Endothelial cell of umbilical vein (primary cell): ENCODE measurements around the gene PTBP3. TPM values are rescaled to one million over a fixed set of nuclear protein-coding genes. Genes with fewer than 3 reads are reported as not detected.

Experiments used
- BruUV-seq: library from RNA; stranded (reverse); fragments of 400-500 nt; replicated peaks from 2 replicates; lab custom pipeline; 2021; lab: Mats Ljungman, UMichigan
- CTCF ChIA-PET: fragments of 300-600, 350-600 bp; sonication (Branson Sonifier 250); formaldehyde crosslinking; loops from one replicate; lab custom pipeline; 2021; ENCODE audit warnings: antibody characterized with exemption, inconsistent platforms; lab: Charles Lee
- POLR2A ChIA-PET: fragments of 300-600, 350-600 bp; sonication (Branson Sonifier 250); formaldehyde crosslinking; loops from one replicate; lab custom pipeline; 2021; ENCODE audit warnings: antibody characterized with exemption, inconsistent platforms; lab: Charles Lee
- DNase-seq: peaks from one replicate; pipeline ENCODE4 v3.0.0-alpha.2; 2011; ENCODE audit warnings: low read depth, low spot score
- FAIRE-seq: peaks from 2 replicates; lab custom pipeline; 2011; peaks lifted over from hg19 to GRCh38; lab: Jason Lieb, UNC
- H2AFZ ChIP-seq: 2 replicates; pipeline ENCODE4 v1.6.0; 2012; ENCODE audit warnings: low read depth, low read length, control low read depth, inconsistent platforms
- H3K27ac ChIP-seq: 2 replicates; pipeline ENCODE4 v1.5.1; 2011; ENCODE audit warnings: low read depth, mild to moderate bottlenecking, control low read depth, low read length, moderate library complexity; ENCODE audit not compliant: insufficient read depth
- H3K27me3 ChIP-seq, 2 experiments: 2 replicates each; pipeline versions ENCODE4 v1.6.0 to v1.6.1; 2011; ENCODE audit warnings: low read length in 2 of 2, mixed read lengths in 1 of 2; ENCODE audit not compliant: control insufficient read depth in 2 of 2, insufficient read depth in 2 of 2
- H3K36me3 ChIP-seq, 2 experiments: 2 replicates in 1 of 2; 3 replicates in 1 of 2; pipeline ENCODE4 v1.5.1; 2011; ENCODE audit warnings: low read length in 2 of 2, mild to moderate bottlenecking in 1 of 2, moderate library complexity in 1 of 2; ENCODE audit not compliant: control insufficient read depth in 2 of 2, insufficient read depth in 2 of 2; ENCODE audit errors: extremely low read depth in 1 of 2
- H3K4me1 ChIP-seq: 3 replicates; pipeline ENCODE4 v1.5.1; 2011; ENCODE audit warnings: mild to moderate bottlenecking, low read length; ENCODE audit not compliant: control insufficient read depth, insufficient read depth; ENCODE audit errors: extremely low read depth
- H3K4me2 ChIP-seq: 2 replicates; pipeline ENCODE4 v1.6.1; 2011; ENCODE audit warnings: low read length, control low read depth, mixed read lengths; ENCODE audit not compliant: insufficient read depth
- H3K4me3 ChIP-seq, 3 experiments: fragments of 200-600 bp in 1 of 3; sonication (generic), shearing (Covaris generic) in 1 of 3; replicated peaks in 1 of 3; 2 replicates each; pipeline ENCODE4 v1.5.1; 2011 to 2016; ENCODE audit warnings: control low read depth in 3 of 3, low read length in 3 of 3, mild to moderate bottlenecking in 2 of 3, inconsistent platforms in 1 of 3, low read depth in 1 of 3, moderate library complexity in 1 of 3; ENCODE audit not compliant: insufficient read depth in 1 of 3
- H3K79me2 ChIP-seq: 2 replicates; pipeline ENCODE4 v1.6.0; 2012; ENCODE audit warnings: low read length, inconsistent platforms; ENCODE audit not compliant: control insufficient read depth, insufficient read depth
- H3K9ac ChIP-seq: replicated peaks from 2 replicates; pipeline ENCODE3; 2011; ENCODE audit warnings: low read length, control low read depth; ENCODE audit not compliant: insufficient read depth; ENCODE audit errors: extremely low read depth
- H3K9me1 ChIP-seq: replicated peaks from 3 replicates; pipeline ENCODE4 v1.6.0; 2011; ENCODE audit warnings: mild to moderate bottlenecking, low read length; ENCODE audit not compliant: control insufficient read depth, insufficient read depth; ENCODE audit errors: extremely low read depth
- H3K9me3 ChIP-seq: replicated peaks from 2 replicates; pipeline ENCODE4 v1.5.1; 2012; ENCODE audit warnings: low read length, inconsistent platforms; ENCODE audit not compliant: control insufficient read depth, insufficient read depth
- H4K20me1 ChIP-seq: replicated peaks from 2 replicates; pipeline ENCODE3; 2011; ENCODE audit warnings: mild to moderate bottlenecking, low read length; ENCODE audit not compliant: control insufficient read depth, insufficient read depth; ENCODE audit errors: extremely low read depth
- CTCF ChIP-seq, 2 donors: IDR thresholded peaks; 1 replicate in 1 of 2; 2 replicates in 1 of 2; pipeline ENCODE4 v1.5.1; 2011; ENCODE audit warnings: low read length in 2 of 2, mild to moderate bottlenecking in 2 of 2, moderate library complexity in 2 of 2, control low read depth in 1 of 2, inconsistent platforms in 1 of 2, low read depth in 1 of 2; ENCODE audit not compliant: insufficient read depth in 1 of 2; ENCODE audit errors: extremely low read depth in 1 of 2
- EZH2 ChIP-seq: IDR thresholded peaks from 2 replicates; pipeline ENCODE4 v1.6.1; 2012; ENCODE audit warnings: borderline replicate concordance, low read depth, mild to moderate bottlenecking, moderate library complexity, low read length, inconsistent platforms; ENCODE audit not compliant: severe bottlenecking
- FOS ChIP-seq: IDR thresholded peaks from 2 replicates; pipeline ENCODE4 v1.6.1; 2011; ENCODE audit warnings: mild to moderate bottlenecking, low read length, moderate library complexity, borderline replicate concordance; ENCODE audit not compliant: insufficient read depth
- GATA2 ChIP-seq: IDR thresholded peaks from 2 replicates; pipeline ENCODE4 v1.7.0; 2011; ENCODE audit warnings: low read depth, mild to moderate bottlenecking, moderate library complexity, mixed read lengths, low read length; ENCODE audit not compliant: insufficient read length, insufficient read depth
- JUN ChIP-seq: IDR thresholded peaks from 2 replicates; pipeline ENCODE4 v1.6.1; 2011; ENCODE audit warnings: borderline replicate concordance, low read depth; ENCODE audit not compliant: insufficient read length, insufficient read depth
- MAX ChIP-seq: IDR thresholded peaks from 2 replicates; pipeline ENCODE4 v1.6.1; 2011; ENCODE audit not compliant: insufficient read depth, insufficient read length
- MYC ChIP-seq: IDR thresholded peaks from one replicate; pipeline ENCODE4 v1.6.1; 2011; ENCODE audit warnings: mild to moderate bottlenecking, low read depth, low read length
- POLR2A ChIP-seq: IDR thresholded peaks from 2 replicates; pipeline ENCODE4 v1.6.1; 2012; ENCODE audit warnings: low read depth, mild to moderate bottlenecking, control low read depth, low read length
- POLR2AphosphoS5 ChIP-seq: IDR thresholded peaks from 2 replicates; pipeline ENCODE4 v1.6.1; 2012; ENCODE audit warnings: low read depth, mild to moderate bottlenecking, control low read depth, low read length, moderate library complexity; ENCODE audit not compliant: insufficient read depth
- dilution Hi-C: fragments of 300-500 bp; cut with MboI; formaldehyde crosslinking; loops from one replicate; pipeline ENCODE4 v1.15.0; 2019; ENCODE audit warnings: low sequenced_read_pairs; ENCODE audit not compliant: extremely low pct_ligation_motif_present
- intact Hi-C: fragments of 100-400 bp; cut with micrococcal nuclease; formaldehyde crosslinking; loops from one replicate; pipeline ENCODE4 v1.10.0; 2022
- polyA plus RNA-seq, 4 experiments: library from polyadenylated mRNA; depleted of rRNA in 3 of 4; stranded (reverse) in 3 of 4; unstranded in 1 of 4; fragments of >200 nt; gene quantifications; 2 replicates each; pipeline versions ENCODE4 v1.2.1 to v1.2.3, GENCODE V29; 2011 to 2012; ENCODE audit warnings: missing spikeins in 1 of 4
- total RNA-seq: library from RNA; stranded (reverse); gene quantifications from 2 replicates; pipeline ENCODE4 v1.2.3, GENCODE V29; 2021

Gene PTBP3
- total and polyA plus RNA-seq, 2 donors (not counting 3 experiments of a cell fraction or from before 2014, with no cell fraction given) = 42.4 to 75.0 TPM

- no peak for TF ChIP-seq EZH2
- no peak for TF ChIP-seq FOS
- no peak for TF ChIP-seq GATA2
- no peak for TF ChIP-seq POLR2AphosphoS5
- TF ChIP-seq MAX = no peak
- peaks cover 4% of the 10 kb centered on the region for H3K79me2 ChIP-seq
- ChIA-PET POLR2A (no interaction called here), CTCF (no interaction called here)
- dilution Hi-C loops (no loop called here), intact Hi-C loops (no loop called here)
- no peak overlapping the region for H3K27ac ChIP-seq
- no peaks in the 10 kb centered on the region for H3K9me3 ChIP-seq
- H3K4me2 ChIP-seq = no peak overlapping the region
- BruUV-seq = no TSS peak
- H3K36me3 ChIP-seq = no peaks in the 10 kb centered on the region
- H3K9me1 ChIP-seq = no peaks in the 10 kb centered on the region
- no peaks in the 10 kb centered on the region for H3K4me1 ChIP-seq
- H3K4me3 ChIP-seq = no peak overlapping the region
- FAIRE-seq = no peak
- DNase-seq = no peak
- no peaks in the 10 kb centered on the region for H3K27me3 ChIP-seq
- no peak overlapping the region for H2AFZ ChIP-seq
- H4K20me1 ChIP-seq = no peaks in the 10 kb centered on the region
- no peak overlapping the region for H3K9ac ChIP-seq
Measured at GRCh38 chr9:112239708-112240107, 93.7 kb downstream of the PTBP3 start.

- no peaks in the 10 kb centered on the region for H3K36me3 ChIP-seq
- no peaks in the 10 kb centered on the region for H3K27me3 ChIP-seq
- no peaks in the 10 kb centered on the region for H4K20me1 ChIP-seq
- H3K9me1 ChIP-seq = no peaks in the 10 kb centered on the region
- no TSS peak for BruUV-seq
- no peak for TF ChIP-seq JUN
- no peak for TF ChIP-seq EZH2
- no peak for TF ChIP-seq POLR2A
- no peak for TF ChIP-seq CTCF (IDR thresholded peaks at IDR 0.05; ENCODE audit: extremely low read depth in 1 of 2, insufficient read depth in 1 of 2, low read depth in 1 of 2, low read length in 2 of 2)
- no peak for TF ChIP-seq MYC
- no peak for TF ChIP-seq GATA2
- TF ChIP-seq FOS = no peak
- TF ChIP-seq MAX = no peak
- no peak for TF ChIP-seq POLR2AphosphoS5
- peaks cover 4% of the 10 kb centered on the region for H3K79me2 ChIP-seq
- no peak overlapping the region for H3K4me3 ChIP-seq
- no peak overlapping the region for H2AFZ ChIP-seq
- dilution Hi-C loops = no loop called here
- H3K9me3 ChIP-seq = no peaks in the 10 kb centered on the region
- no peaks in the 10 kb centered on the region for H3K4me1 ChIP-seq
- POLR2A ChIA-PET = no interaction called here
- no peak for DNase-seq
- H3K27ac ChIP-seq = no peak overlapping the region
- CTCF ChIA-PET = no interaction called here
- no peak for FAIRE-seq
- intact Hi-C loops = no loop called here
- H3K4me2 ChIP-seq = no peak overlapping the region
- H3K9ac ChIP-seq = no peak overlapping the region
Measured at GRCh38 chr9:112239284-112239683, 94.1 kb downstream of the PTBP3 start.
